ENCODE results near the gene CPE. TPM values are rescaled to one million over a fixed set of nuclear protein-coding genes. Genes with fewer than 3 reads are reported as not detected.

CPE gene
- total RNA-seq, 6 donors from 2014 or later, result 4.2 to 53.7 (median 23.3) TPM

GRCh38 chr4:165343353-165344191 lies 35.2 kb upstream of the CPE start:
- Histone ChIP-seq H3K9me3 (no peaks in the 10 kb centered on the region), H3K36me3 (peaks cover 4 to 34% (median 18%) of the 10 kb centered on the region in 4 donors), H3K27me3 (no peaks in the 10 kb centered on the region), H3K27ac (no peak overlapping the region), H3K4me1 (no peaks in the 10 kb centered on the region), H3K4me3 (no peak overlapping the region)
- 74 to 78% methylated on average over 13 of the region's 13 CpGs for WGBS, 2 donors
- no peak for ATAC-seq (ENCODE audit: low FRiP score in 2 of 2)
- TF ChIP-seq POLR2A (IDR thresholded peaks at IDR 0.05) (no peak), CTCF (IDR thresholded peaks at IDR 0.05) (peak in 1 of 6 experiments; percentile 25), POLR2AphosphoS5 (IDR thresholded peaks at IDR 0.05) (no peak), EP300 (IDR thresholded peaks at IDR 0.05) (no peak)
- no peak for DNase-seq

- ATAC-seq (ENCODE audit: low FRiP score in 2 of 2) (peak in 1 of 2 donors; percentile 47), DNase-seq (no peak)
- Histone ChIP-seq H3K4me3 (no peak overlapping the region), H3K27me3 (no peaks in the 10 kb centered on the region), H3K27ac (no peak overlapping the region), H3K4me1 (no peaks in the 10 kb centered on the region), H3K9me3 (no peaks in the 10 kb centered on the region), H3K36me3 (peaks cover 0 to 15% (median 6%) of the 10 kb centered on the region in 4 donors)
- 78% methylated on average over 10 of the region's 10 CpGs for WGBS, 2 donors
- TF ChIP-seq POLR2A (IDR thresholded peaks at IDR 0.05) (no peak), POLR2AphosphoS5 (IDR thresholded peaks at IDR 0.05) (no peak), CTCF (IDR thresholded peaks at IDR 0.05) (no peak), EP300 (IDR thresholded peaks at IDR 0.05) (no peak)
Observed at GRCh38 chr4:165345666-165346417, 33.0 kb upstream of the CPE start.

- DNase-seq (no peak), ATAC-seq (ENCODE audit: low FRiP score in 2 of 2) (no peak)
- Histone ChIP-seq H3K27ac (no peak overlapping the region), H3K4me1 (no peaks in the 10 kb centered on the region), H3K27me3 (no peaks in the 10 kb centered on the region), H3K9me3 (no peaks in the 10 kb centered on the region), H3K36me3 (peaks cover 0 to 5% (median 0%) of the 10 kb centered on the region in 4 donors), H3K4me3 (no peak overlapping the region)
- WGBS, 2 donors, result 82 to 92% methylated on average over 3 of the region's 3 CpGs
- TF ChIP-seq POLR2AphosphoS5 (IDR thresholded peaks at IDR 0.05), result no peak
- TF ChIP-seq CTCF (IDR thresholded peaks at IDR 0.05), result no peak
- no peak for TF ChIP-seq EP300 (IDR thresholded peaks at IDR 0.05)
- no peak for TF ChIP-seq POLR2A (IDR thresholded peaks at IDR 0.05)
Observed at GRCh38 chr4:165347647-165348569, 30.9 kb upstream of the CPE start.

- DNase-seq, result no peak
- 88 to 91% methylated on average over 5 of the region's 5 CpGs for WGBS, 2 donors
- Histone ChIP-seq H3K27ac (no peak overlapping the region), H3K36me3 (no peaks in the 10 kb centered on the region), H3K27me3 (no peaks in the 10 kb centered on the region), H3K9me3 (no peaks in the 10 kb centered on the region), H3K4me3 (no peak overlapping the region), H3K4me1 (no peaks in the 10 kb centered on the region)
- no peak for TF ChIP-seq POLR2A (IDR thresholded peaks at IDR 0.05)
- TF ChIP-seq CTCF (IDR thresholded peaks at IDR 0.05), result no peak
- TF ChIP-seq EP300 (IDR thresholded peaks at IDR 0.05), result no peak
- no peak for TF ChIP-seq POLR2AphosphoS5 (IDR thresholded peaks at IDR 0.05)
- no peak for ATAC-seq (ENCODE audit: low FRiP score in 2 of 2)
Observed at GRCh38 chr4:165351359-165352130, 27.3 kb upstream of the CPE start.
